ENCODE results near the gene LRRC26.

GRCh38 chr9:137128862-137129455 lies 40.9 kb downstream of the LRRC26 start:
- TF ChIP-seq POLR2AphosphoS5 (IDR thresholded peaks at IDR 0.05; ENCODE audit: low read depth): no peak
- no peak for TF ChIP-seq CTCF (IDR thresholded peaks at IDR 0.05; ENCODE audit: insufficient read depth, low read length)
- TF ChIP-seq REST (IDR thresholded peaks at IDR 0.05; ENCODE audit: insufficient replicate concordance, low read depth): no peak

All from HL-60 (cell line).